ENCODE results near the gene ARID3A. TPM values are rescaled to one million over a fixed set of nuclear protein-coding genes. Genes with fewer than 3 reads are reported as not detected.

ARID3A gene
- total and polyA plus RNA-seq, 2 of the 13 experiments (the other 11 are each of a cell fraction or from before 2014, with no cell fraction given), result 71.3 to 77.9 TPM

- TF ChIP-seq, protein P1, sequence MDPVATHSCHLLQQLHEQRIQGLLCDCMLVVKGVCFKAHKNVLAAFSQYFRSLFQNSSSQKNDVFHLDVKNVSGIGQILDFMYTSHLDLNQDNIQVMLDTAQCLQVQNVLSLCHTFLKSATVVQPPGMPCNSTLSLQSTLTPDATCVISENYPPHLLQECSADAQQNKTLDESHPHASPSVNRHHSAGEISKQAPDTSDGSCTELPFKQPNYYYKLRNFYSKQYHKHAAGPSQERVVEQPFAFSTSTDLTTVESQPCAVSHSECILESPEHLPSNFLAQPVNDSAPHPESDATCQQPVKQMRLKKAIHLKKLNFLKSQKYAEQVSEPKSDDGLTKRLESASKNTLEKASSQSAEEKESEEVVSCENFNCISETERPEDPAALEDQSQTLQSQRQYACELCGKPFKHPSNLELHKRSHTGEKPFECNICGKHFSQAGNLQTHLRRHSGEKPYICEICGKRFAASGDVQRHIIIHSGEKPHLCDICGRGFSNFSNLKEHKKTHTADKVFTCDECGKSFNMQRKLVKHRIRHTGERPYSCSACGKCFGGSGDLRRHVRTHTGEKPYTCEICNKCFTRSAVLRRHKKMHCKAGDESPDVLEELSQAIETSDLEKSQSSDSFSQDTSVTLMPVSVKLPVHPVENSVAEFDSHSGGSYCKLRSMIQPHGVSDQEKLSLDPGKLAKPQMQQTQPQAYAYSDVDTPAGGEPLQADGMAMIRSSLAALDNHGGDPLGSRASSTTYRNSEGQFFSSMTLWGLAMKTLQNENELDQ (CRISPR knock-in tag; IDR thresholded peaks at IDR 0.05; ENCODE audit: borderline replicate concordance), result no peak
- TF ChIP-seq MYNN (CRISPR knock-in tag; IDR thresholded peaks at IDR 0.05; ENCODE audit: low read depth) (no peak), ETV6 (CRISPR knock-in tag; conservative IDR thresholded peaks at IDR 0.05) (no peak), ZBTB7B (CRISPR knock-in tag; IDR thresholded peaks at IDR 0.05) (peak; percentile 75; the same call in 1 of the 2 replicates), DPF2 (CRISPR knock-in tag; IDR thresholded peaks at IDR 0.05; ENCODE audit: borderline replicate concordance, low read depth) (no peak), ZIK1 (CRISPR knock-in tag; IDR thresholded peaks at IDR 0.05; ENCODE audit: borderline replicate concordance, low read depth) (no peak), NONO (IDR thresholded peaks at IDR 0.05) (no peak), NONO (CRISPR knock-in tag; conservative IDR thresholded peaks at IDR 0.05) (0 out of 2 replicates have a peak, but pooled peaks have one; percentile 38), EED (CRISPR knock-in tag; IDR thresholded peaks at IDR 0.05) (no peak), ZNF274 (CRISPR knock-in tag; IDR thresholded peaks at IDR 0.05) (no peak)
- TF ChIP-seq, protein P2, sequence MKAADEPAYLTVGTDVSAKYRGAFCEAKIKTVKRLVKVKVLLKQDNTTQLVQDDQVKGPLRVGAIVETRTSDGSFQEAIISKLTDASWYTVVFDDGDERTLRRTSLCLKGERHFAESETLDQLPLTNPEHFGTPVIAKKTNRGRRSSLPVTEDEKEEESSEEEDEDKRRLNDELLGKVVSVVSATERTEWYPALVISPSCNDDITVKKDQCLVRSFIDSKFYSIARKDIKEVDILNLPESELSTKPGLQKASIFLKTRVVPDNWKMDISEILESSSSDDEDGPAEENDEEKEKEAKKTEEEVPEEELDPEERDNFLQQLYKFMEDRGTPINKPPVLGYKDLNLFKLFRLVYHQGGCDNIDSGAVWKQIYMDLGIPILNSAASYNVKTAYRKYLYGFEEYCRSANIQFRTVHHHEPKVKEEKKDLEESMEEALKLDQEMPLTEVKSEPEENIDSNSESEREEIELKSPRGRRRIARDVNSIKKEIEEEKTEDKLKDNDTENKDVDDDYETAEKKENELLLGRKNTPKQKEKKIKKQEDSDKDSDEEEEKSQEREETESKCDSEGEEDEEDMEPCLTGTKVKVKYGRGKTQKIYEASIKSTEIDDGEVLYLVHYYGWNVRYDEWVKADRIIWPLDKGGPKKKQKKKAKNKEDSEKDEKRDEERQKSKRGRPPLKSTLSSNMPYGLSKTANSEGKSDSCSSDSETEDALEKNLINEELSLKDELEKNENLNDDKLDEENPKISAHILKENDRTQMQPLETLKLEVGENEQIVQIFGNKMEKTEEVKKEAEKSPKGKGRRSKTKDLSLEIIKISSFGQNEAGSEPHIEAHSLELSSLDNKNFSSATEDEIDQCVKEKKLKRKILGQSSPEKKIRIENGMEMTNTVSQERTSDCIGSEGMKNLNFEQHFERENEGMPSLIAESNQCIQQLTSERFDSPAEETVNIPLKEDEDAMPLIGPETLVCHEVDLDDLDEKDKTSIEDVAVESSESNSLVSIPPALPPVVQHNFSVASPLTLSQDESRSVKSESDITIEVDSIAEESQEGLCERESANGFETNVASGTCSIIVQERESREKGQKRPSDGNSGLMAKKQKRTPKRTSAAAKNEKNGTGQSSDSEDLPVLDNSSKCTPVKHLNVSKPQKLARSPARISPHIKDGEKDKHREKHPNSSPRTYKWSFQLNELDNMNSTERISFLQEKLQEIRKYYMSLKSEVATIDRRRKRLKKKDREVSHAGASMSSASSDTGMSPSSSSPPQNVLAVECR (CRISPR knock-in tag; IDR thresholded peaks at IDR 0.05; ENCODE audit: borderline replicate concordance), result peak; percentile 56; the same call in 1 of the 2 replicates
- TF ChIP-seq, protein P3, sequence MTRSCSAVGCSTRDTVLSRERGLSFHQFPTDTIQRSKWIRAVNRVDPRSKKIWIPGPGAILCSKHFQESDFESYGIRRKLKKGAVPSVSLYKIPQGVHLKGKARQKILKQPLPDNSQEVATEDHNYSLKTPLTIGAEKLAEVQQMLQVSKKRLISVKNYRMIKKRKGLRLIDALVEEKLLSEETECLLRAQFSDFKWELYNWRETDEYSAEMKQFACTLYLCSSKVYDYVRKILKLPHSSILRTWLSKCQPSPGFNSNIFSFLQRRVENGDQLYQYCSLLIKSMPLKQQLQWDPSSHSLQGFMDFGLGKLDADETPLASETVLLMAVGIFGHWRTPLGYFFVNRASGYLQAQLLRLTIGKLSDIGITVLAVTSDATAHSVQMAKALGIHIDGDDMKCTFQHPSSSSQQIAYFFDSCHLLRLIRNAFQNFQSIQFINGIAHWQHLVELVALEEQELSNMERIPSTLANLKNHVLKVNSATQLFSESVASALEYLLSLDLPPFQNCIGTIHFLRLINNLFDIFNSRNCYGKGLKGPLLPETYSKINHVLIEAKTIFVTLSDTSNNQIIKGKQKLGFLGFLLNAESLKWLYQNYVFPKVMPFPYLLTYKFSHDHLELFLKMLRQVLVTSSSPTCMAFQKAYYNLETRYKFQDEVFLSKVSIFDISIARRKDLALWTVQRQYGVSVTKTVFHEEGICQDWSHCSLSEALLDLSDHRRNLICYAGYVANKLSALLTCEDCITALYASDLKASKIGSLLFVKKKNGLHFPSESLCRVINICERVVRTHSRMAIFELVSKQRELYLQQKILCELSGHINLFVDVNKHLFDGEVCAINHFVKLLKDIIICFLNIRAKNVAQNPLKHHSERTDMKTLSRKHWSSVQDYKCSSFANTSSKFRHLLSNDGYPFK (CRISPR knock-in tag; IDR thresholded peaks at IDR 0.05; ENCODE audit: borderline replicate concordance), result no peak
- TF ChIP-seq, protein P4, sequence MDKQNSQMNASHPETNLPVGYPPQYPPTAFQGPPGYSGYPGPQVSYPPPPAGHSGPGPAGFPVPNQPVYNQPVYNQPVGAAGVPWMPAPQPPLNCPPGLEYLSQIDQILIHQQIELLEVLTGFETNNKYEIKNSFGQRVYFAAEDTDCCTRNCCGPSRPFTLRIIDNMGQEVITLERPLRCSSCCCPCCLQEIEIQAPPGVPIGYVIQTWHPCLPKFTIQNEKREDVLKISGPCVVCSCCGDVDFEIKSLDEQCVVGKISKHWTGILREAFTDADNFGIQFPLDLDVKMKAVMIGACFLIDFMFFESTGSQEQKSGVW (CRISPR knock-in tag; IDR thresholded peaks at IDR 0.05; ENCODE audit: borderline replicate concordance), result no peak
- TF ChIP-seq, protein P5, sequence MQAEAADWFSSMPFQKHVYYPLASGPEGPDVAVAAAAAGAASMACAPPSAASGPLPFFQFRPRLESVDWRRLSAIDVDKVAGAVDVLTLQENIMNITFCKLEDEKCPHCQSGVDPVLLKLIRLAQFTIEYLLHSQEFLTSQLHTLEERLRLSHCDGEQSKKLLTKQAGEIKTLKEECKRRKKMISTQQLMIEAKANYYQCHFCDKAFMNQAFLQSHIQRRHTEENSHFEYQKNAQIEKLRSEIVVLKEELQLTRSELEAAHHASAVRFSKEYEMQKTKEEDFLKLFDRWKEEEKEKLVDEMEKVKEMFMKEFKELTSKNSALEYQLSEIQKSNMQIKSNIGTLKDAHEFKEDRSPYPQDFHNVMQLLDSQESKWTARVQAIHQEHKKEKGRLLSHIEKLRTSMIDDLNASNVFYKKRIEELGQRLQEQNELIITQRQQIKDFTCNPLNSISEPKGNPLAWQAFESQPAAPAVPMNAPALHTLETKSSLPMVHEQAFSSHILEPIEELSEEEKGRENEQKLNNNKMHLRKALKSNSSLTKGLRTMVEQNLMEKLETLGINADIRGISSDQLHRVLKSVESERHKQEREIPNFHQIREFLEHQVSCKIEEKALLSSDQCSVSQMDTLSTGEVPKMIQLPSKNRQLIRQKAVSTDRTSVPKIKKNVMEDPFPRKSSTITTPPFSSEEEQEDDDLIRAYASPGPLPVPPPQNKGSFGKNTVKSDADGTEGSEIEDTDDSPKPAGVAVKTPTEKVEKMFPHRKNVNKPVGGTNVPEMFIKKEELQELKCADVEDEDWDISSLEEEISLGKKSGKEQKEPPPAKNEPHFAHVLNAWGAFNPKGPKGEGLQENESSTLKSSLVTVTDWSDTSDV (CRISPR knock-in tag; IDR thresholded peaks at IDR 0.05), result no peak
These were observed 935 bp downstream of the ARID3A start (continued) for GRCh38 chr19:926589-927350.

All from HepG2 (cell line).